Kidney (tissue), 14 donors: ENCODE data around the gene TMEM39B. TPM values are rescaled to one million over a fixed set of nuclear protein-coding genes. Genes with fewer than 3 reads are reported as not detected.

Experiments used
- DNase-seq, 5 donors: peaks; one replicate each; pipeline ENCODE4 v3.0.0-alpha.2; 2013 to 2020
- FAIRE-seq: peaks from 2 replicates; lab custom pipeline; 2012; peaks lifted over from hg19 to GRCh38; lab: Jason Lieb, UNC
- H3K27ac ChIP-seq, 2 donors: one replicate each; pipeline ENCODE4 v1.7.0; 2013; ENCODE audit warnings: low read depth in 2 of 2, low read length in 2 of 2, inconsistent platforms in 1 of 2
- H3K27me3 ChIP-seq: one replicate; pipeline ENCODE4 v1.7.1; 2013; ENCODE audit warnings: low read length, inconsistent platforms; ENCODE audit not compliant: control insufficient read depth, insufficient read depth
- H3K36me3 ChIP-seq, 3 donors: one replicate each; pipeline versions ENCODE4 v1.7.0 to v1.7.1; 2013; ENCODE audit warnings: low read length in 3 of 3, control low read depth in 1 of 3, inconsistent platforms in 1 of 3; ENCODE audit not compliant: insufficient read depth in 3 of 3, control insufficient read depth in 2 of 3
- H3K4me1 ChIP-seq, 3 donors: one replicate each; pipeline versions ENCODE4 v1.7.0 to v1.7.1; 2013; ENCODE audit warnings: low read length in 3 of 3, inconsistent platforms in 1 of 3, low read depth in 1 of 3; ENCODE audit not compliant: control insufficient read depth in 2 of 3, insufficient read depth in 2 of 3
- H3K4me3 ChIP-seq, 3 donors: one replicate each; pipeline versions ENCODE4 v1.7.0 to v1.8.1; 2013; ENCODE audit warnings: low read length in 3 of 3, control low read depth in 1 of 3, inconsistent platforms in 1 of 3
- H3K9ac ChIP-seq, 3 donors: one replicate each; pipeline versions ENCODE4 v1.7.0 to v1.7.1; 2013; ENCODE audit warnings: low read length in 3 of 3, control low read depth in 1 of 3, inconsistent platforms in 1 of 3
- H3K9me3 ChIP-seq, 3 donors: one replicate each; pipeline versions ENCODE4 v1.7.0 to v1.7.1; 2013; ENCODE audit warnings: low read length in 3 of 3, control low read depth in 1 of 3, inconsistent platforms in 1 of 3; ENCODE audit not compliant: control insufficient read depth in 2 of 3, insufficient read depth in 1 of 3
- CTCF ChIP-seq: IDR thresholded peaks from 3 replicates; pipeline ENCODE4 v1.5.1; 2012; ENCODE audit warnings: mild to moderate bottlenecking, moderate library complexity, borderline replicate concordance; ENCODE audit not compliant: insufficient read depth; ENCODE audit errors: extremely low read depth
- intact Hi-C: fragments of 100-400 bp; cut with DNase I; formaldehyde crosslinking; loops from one replicate; pipeline ENCODE4 v1.11.1; 2022
- polyA plus RNA-seq: library from polyadenylated mRNA; stranded (reverse); fragments of 350-450 nt; fragmentation: Illumina TruSeq; extraction: RNeasy Lipid Tissue Mini Kit (QIAGEN cat#74804); gene quantifications from one replicate; pipeline ENCODE4 v1.2.3, GENCODE V29; 2014; ENCODE audit warnings: low read depth, low replicate concordance; ENCODE audit not compliant: insufficient read depth
- total RNA-seq: library from RNA; stranded (reverse); fragmentation: NEBNext Ultra II Directional; extraction: Animal tissue kit (Norgen Biotek cat#: 25700); gene quantifications from one replicate; pipeline ENCODE4 v1.2.1, GENCODE V29; 2021
- donor health status: control.
- donor health status: control.
- donor health status: control.
- donor health status: control.
- donor health status: control.
- donor health status: DM: yes; HTN: yes; CAD: no.
- donor health status: Normal renal cell carcinoma (clear cell type).

Gene TMEM39B
- total and polyA plus RNA-seq, 2 donors from 2014 or later, result 9.3 to 15.4 TPM

- no peak overlapping the region for H3K27ac ChIP-seq
Observed at GRCh38 chr1:32104127-32104526, 31.4 kb downstream of the TMEM39B start.

GRCh38 chr1:32105338-32105737, 32.6 kb downstream of the TMEM39B start:
- intact Hi-C loops, result no loop called here
- FAIRE-seq, result no peak

More at GRCh38 chr1:32104127-32104526, 31.4 kb downstream of the TMEM39B start:
- H3K36me3 ChIP-seq, result peaks cover 0 to 10% (median 10%) of the 10 kb centered on the region in 3 donors
- H3K4me3 ChIP-seq, result no peak overlapping the region
- no peak for FAIRE-seq
- no peaks in the 10 kb centered on the region for H3K27me3 ChIP-seq
- intact Hi-C loops, result no loop called here
- H3K9me3 ChIP-seq, result no peaks in the 10 kb centered on the region
- no peak overlapping the region for H3K9ac ChIP-seq
- no peak for DNase-seq
- TF ChIP-seq CTCF, result no peak
- no peaks in the 10 kb centered on the region for H3K4me1 ChIP-seq

GRCh38 chr1:32106663-32107275, 34.0 kb downstream of the TMEM39B start:
- no peaks in the 10 kb centered on the region for H3K27me3 ChIP-seq
- TF ChIP-seq CTCF, result no peak
- no peaks in the 10 kb centered on the region for H3K9me3 ChIP-seq
- no peak overlapping the region for H3K27ac ChIP-seq
- no peak overlapping the region for H3K9ac ChIP-seq
- no peak overlapping the region for H3K4me3 ChIP-seq
- DNase-seq (no peak), FAIRE-seq (no peak)
- peaks cover 0 to 9% (median 7%) of the 10 kb centered on the region in 3 donors for H3K4me1 ChIP-seq
- intact Hi-C loops, result no loop called here
- H3K36me3 ChIP-seq, result peaks cover 0 to 8% (median 3%) of the 10 kb centered on the region in 3 donors

More at GRCh38 chr1:32105338-32105737, 32.6 kb downstream of the TMEM39B start:
- H3K36me3 ChIP-seq, result peaks cover 0 to 6% (median 6%) of the 10 kb centered on the region in 3 donors
- TF ChIP-seq CTCF, result no peak
- H3K27me3 ChIP-seq, result no peaks in the 10 kb centered on the region
- H3K9ac ChIP-seq, result no peak overlapping the region
- peaks cover 0 to 1% (median 0%) of the 10 kb centered on the region in 3 donors for H3K4me1 ChIP-seq
- H3K9me3 ChIP-seq, result no peaks in the 10 kb centered on the region
- no peak overlapping the region for H3K4me3 ChIP-seq
- no peak overlapping the region for H3K27ac ChIP-seq
- no peak for DNase-seq
